Body of pancreas (tissue), 4 donors: ENCODE results near the gene ANKDD1B. TPM values are rescaled to one million over a fixed set of nuclear protein-coding genes. Genes with fewer than 3 reads are reported as not detected.
"Not testable (repeated sequence)": the region's sequence is repeated elsewhere in the genome, so short reads cannot be mapped to it uniquely, and the experiment has no call there.

ENCODE experiments used
- ATAC-seq: fragments of 150-250 bp; one replicate; pipeline ENCODE4 v1.9.1; 2016
- DNase-seq, 4 donors: peaks; one replicate each; pipeline ENCODE4 v3.0.0-alpha.2; 2019
- H3K27ac ChIP-seq, 4 donors: fragments of 200-600 bp; sonication (generic); 1 replicate in 3 of 4; 2 replicates in 1 of 4; pipeline versions ENCODE4 v1.5.1 to v1.6.1; 2016 to 2019; ENCODE audit warnings: mild to moderate bottlenecking in 1 of 4, mixed read lengths in 1 of 4, moderate library complexity in 1 of 4
- H3K27me3 ChIP-seq, 2 donors: fragments of 200-600 bp; sonication (generic); one replicate each; pipeline ENCODE4 v1.6.0; 2016; ENCODE audit warnings: mild to moderate bottlenecking in 1 of 2
- H3K36me3 ChIP-seq, 2 donors: fragments of 200-600 bp; sonication (generic); replicated peaks in 1 of 2; 2 replicates each; pipeline ENCODE4 v1.5.1; 2016; ENCODE audit warnings: low read depth in 2 of 2; ENCODE audit not compliant: insufficient read depth in 1 of 2
- H3K4me1 ChIP-seq: fragments of 200-600 bp; sonication (generic); one replicate; pipeline ENCODE4 v1.6.0; 2016
- H3K4me3 ChIP-seq, 2 donors: fragments of 200-600 bp; sonication (generic); 1 replicate in 1 of 2; 2 replicates in 1 of 2; pipeline ENCODE4 v1.5.1; 2016 to 2019
- H3K9me3 ChIP-seq, 3 donors: fragments of 200-600 bp; sonication (generic); 1 replicate in 2 of 3; 2 replicates in 1 of 3; pipeline ENCODE4 v1.5.1; 2016
- CTCF ChIP-seq, 7 experiments: fragments of 450-650 bp in 4 of 7; fragments of 200-600 bp in 3 of 7; sonication (generic) in 3 of 7; IDR thresholded peaks; one replicate each; pipeline ENCODE4 v1.5.1; 2016 to 2019; ENCODE audit warnings: antibody characterized with exemption in 7 of 7
- POLR2A ChIP-seq, 3 donors: fragments of 450-650 bp; IDR thresholded peaks; one replicate each; pipeline ENCODE4 v1.6.1; 2016; ENCODE audit warnings: antibody characterized with exemption in 3 of 3, mild to moderate bottlenecking in 2 of 3
- WGBS, 2 donors: methylation state at CpG; one replicate each; pipeline ENCODE4 v1.1.5; 2017; 5-methylcytosine and 5-hydroxymethylcytosine counted together
- intact Hi-C: fragments of 100-400 bp; cut with DNase I; formaldehyde crosslinking; loops from one replicate; pipeline ENCODE4 v1.15.1; 2023
- total RNA-seq, 2 donors: library from RNA; depleted of rRNA; stranded (reverse); fragments of >200 nt; gene quantifications; one replicate each; pipeline ENCODE4 v1.1.0, GENCODE V29; 2016

The ANKDD1B gene
- total RNA-seq, 2 donors from 2014 or later: 0.52 TPM; not detected in 1

GRCh38 chr5:75686480-75686879 lies 75.2 kb downstream of the ANKDD1B start:
- Histone ChIP-seq H3K27me3 (no peaks in the 10 kb centered on the region), H3K9me3 (no peaks in the 10 kb centered on the region), H3K36me3 (peaks cover 0 to 1% of the 10 kb centered on the region in 2 donors), H3K27ac (peak overlapping the region in 1 of 4 donors; percentile 1), H3K4me3 (no peak overlapping the region), H3K4me1 (peaks cover 26% of the 10 kb centered on the region)
- intact Hi-C loops: no loop called here
- DNase-seq (no peak), ATAC-seq (no peak)
- TF ChIP-seq CTCF (IDR thresholded peaks at IDR 0.05) (no peak), POLR2A (IDR thresholded peaks at IDR 0.05) (no peak)

GRCh38 chr5:75690669-75691068 lies 79.4 kb downstream of the ANKDD1B start:
- intact Hi-C loops: no loop called here
- ATAC-seq: no peak
- Histone ChIP-seq H3K4me3 (no peak overlapping the region), H3K4me1 (peaks cover 14% of the 10 kb centered on the region), H3K27me3 (no peaks in the 10 kb centered on the region), H3K9me3 (no peaks in the 10 kb centered on the region), H3K27ac (no peak overlapping the region), H3K36me3 (peaks cover 5 to 6% of the 10 kb centered on the region in 2 donors)
- DNase-seq: no peak
- no peak for TF ChIP-seq CTCF (IDR thresholded peaks at IDR 0.05)
- no peak for TF ChIP-seq POLR2A (IDR thresholded peaks at IDR 0.05)
- 88 to 100% methylated on average over 1 of the region's 1 CpG for WGBS, 2 donors

DNA sequence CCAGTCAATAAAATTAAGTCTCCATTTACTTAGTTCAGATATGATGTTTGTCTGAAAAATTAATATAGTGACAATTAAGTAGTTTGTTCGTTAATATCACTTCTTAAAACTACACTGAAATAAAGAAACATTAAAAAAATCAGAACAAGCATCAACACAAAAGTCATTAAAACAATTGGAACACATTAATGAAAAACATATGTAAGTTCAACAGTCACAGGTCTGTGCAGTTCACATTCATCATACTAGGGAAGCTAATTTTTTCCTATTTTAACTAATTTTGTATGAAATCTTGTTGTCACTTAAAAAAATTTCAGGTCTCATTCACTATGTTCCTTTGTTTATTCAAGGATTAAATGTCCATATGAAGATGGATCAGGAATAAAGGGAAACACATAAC lies 83.5 kb downstream of the ANKDD1B start:
- Histone ChIP-seq H3K4me1 (no peaks in the 10 kb centered on the region), H3K9me3 (no peaks in the 10 kb centered on the region), H3K36me3 (peaks cover 5% of the 10 kb centered on the region in 2 donors), H3K27me3 (no peaks in the 10 kb centered on the region), H3K4me3 (no peak overlapping the region), H3K27ac (no peak overlapping the region)
- no peak for ATAC-seq
- intact Hi-C loops: no loop called here
- 88 to 94% methylated on average over 1 of the region's 1 CpG for whole genome bisulfite sequencing, 2 donors
- no peak for DNase-seq
- TF ChIP-seq CTCF (IDR thresholded peaks at IDR 0.05) (no peak), POLR2A (IDR thresholded peaks at IDR 0.05) (no peak)

GRCh38 chr5:75695472-75696351 lies 84.5 kb downstream of the ANKDD1B start:
- ATAC-seq, H3K27me3 ChIP-seq, H3K9me3 ChIP-seq, intact Hi-C loops, DNase-seq, H3K4me3 ChIP-seq, H3K4me1 ChIP-seq, H3K36me3 ChIP-seq, H3K27ac ChIP-seq: not testable (repeated sequence)
- 87 to 92% methylated on average over 21 to 22 of the region's 22 CpGs for WGBS, 2 donors

DNA sequence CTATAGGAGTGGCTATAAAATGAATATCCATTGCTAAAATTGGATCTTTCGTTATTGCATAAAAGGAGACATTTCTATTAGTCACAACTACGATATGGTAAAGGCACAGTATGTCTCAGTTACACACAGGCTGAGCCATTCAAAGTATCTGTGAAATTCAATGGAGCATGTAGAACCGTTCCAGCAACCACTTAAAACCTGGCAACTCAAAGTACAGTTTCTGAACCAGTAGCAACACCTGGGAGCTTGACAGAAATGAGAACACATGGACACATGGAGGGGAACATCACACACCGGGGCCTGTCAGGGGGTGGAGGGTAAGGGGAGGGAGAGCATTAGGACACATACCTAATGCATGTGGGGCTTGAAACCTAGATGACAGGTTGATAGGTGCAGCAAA lies 90.6 kb downstream of the ANKDD1B start:
- WGBS, 2 donors: 93% methylated on average over 4 of the region's 4 CpGs
- ATAC-seq (no peak), DNase-seq (no peak)
- TF ChIP-seq POLR2A (IDR thresholded peaks at IDR 0.05) (no peak), CTCF (IDR thresholded peaks at IDR 0.05) (no peak)
- Histone ChIP-seq H3K27me3 (no peaks in the 10 kb centered on the region), H3K27ac (no peak overlapping the region), H3K36me3 (peaks cover 0 to 8% of the 10 kb centered on the region in 2 donors), H3K9me3 (no peaks in the 10 kb centered on the region), H3K4me1 (peaks cover 4% of the 10 kb centered on the region), H3K4me3 (no peak overlapping the region)
- intact Hi-C loops: no loop called here
